GM12892 (cell line): Measurements from ENCODE around the gene FARP1.

Experiments used
- POLR2A ChIP-seq: IDR thresholded peaks from 2 replicates; pipeline ENCODE4 v1.6.1; 2011; ENCODE audit warnings: low read depth, low read length, control low read depth
- POLR2AphosphoS5 ChIP-seq: IDR thresholded peaks from 2 replicates; pipeline ENCODE4 v1.6.1; 2011; ENCODE audit warnings: low read depth, low read length, control low read depth
- TAF1 ChIP-seq: IDR thresholded peaks from 2 replicates; pipeline ENCODE4 v1.6.1; 2011; ENCODE audit warnings: low read depth, mild to moderate bottlenecking, control low read depth, low read length, borderline replicate concordance

DNA sequence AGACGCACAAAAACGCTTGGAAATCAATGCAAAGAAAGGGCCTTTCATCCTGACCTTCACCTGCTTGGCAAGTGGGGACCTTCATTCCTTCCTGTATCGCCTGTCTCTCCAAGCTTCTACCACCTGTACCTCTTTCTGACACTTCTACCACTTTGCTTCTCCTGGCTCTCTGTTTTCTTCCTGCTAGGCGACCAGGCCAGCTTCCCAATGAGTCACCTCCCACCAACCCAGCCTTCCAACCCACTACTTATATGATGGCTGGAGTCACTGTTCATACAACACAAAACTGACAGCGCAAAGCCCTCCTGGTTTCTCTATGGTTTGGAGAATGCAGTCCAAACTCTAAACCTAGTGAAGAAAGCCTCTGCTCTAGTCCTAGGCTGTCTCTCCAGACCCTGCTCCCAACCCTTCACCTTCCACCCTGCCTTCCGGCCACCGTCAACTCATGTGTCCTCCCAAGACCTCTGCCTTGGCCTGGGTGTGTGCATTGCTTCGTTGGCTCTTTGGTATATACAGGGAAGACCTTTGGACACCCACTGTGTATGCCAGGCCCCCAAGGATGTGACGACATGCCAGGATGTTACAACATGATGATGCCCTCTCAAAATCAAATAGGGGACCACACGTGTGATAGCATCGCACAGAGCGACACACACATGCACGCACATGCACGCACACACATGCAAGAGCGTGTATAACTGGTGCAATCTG lies 285.5 kb downstream of the FARP1 start:
- TF ChIP-seq POLR2AphosphoS5 (no peak), TAF1 (no peak), POLR2A (no peak)
